Ectodermal cell (in vitro differentiated cells): ENCODE measurements around the gene SNUPN. TPM values are rescaled to one million over a fixed set of nuclear protein-coding genes. Genes with fewer than 3 reads are reported as not detected.

ENCODE experiments used
- H3K27ac ChIP-seq: 2 replicates; pipeline ENCODE4 v1.7.0; 2013; ENCODE audit warnings: mild to moderate bottlenecking, low read depth, low read length; ENCODE audit not compliant: insufficient read depth, poor library complexity, severe bottlenecking
- H3K27me3 ChIP-seq: 2 replicates; pipeline ENCODE4 v1.7.0; 2013; ENCODE audit warnings: mild to moderate bottlenecking, low read length; ENCODE audit not compliant: insufficient read depth, control insufficient read depth, poor library complexity, severe bottlenecking
- H3K36me3 ChIP-seq: one replicate; pipeline ENCODE4 v1.7.0; 2013; ENCODE audit warnings: low read length; ENCODE audit not compliant: control insufficient read depth, insufficient read depth
- H3K4me1 ChIP-seq: one replicate; pipeline ENCODE4 v1.7.0; 2013; ENCODE audit warnings: low read length; ENCODE audit not compliant: control insufficient read depth, insufficient read depth
- H3K4me3 ChIP-seq: 2 replicates; pipeline ENCODE4 v1.7.0; 2013; ENCODE audit warnings: low read depth, low read length, control low read depth; ENCODE audit not compliant: insufficient read depth
- H3K9me3 ChIP-seq: 2 replicates; pipeline ENCODE4 v1.7.0; 2013; ENCODE audit warnings: mild to moderate bottlenecking, low read length, moderate library complexity; ENCODE audit not compliant: control insufficient read depth
- WGBS, 2 experiments: methylation state at CpG; one replicate each; pipeline ENCODE4 v1.1.7; 2013; ENCODE audit warnings: missing lambda C conversion rate in 2 of 2; 5-methylcytosine and 5-hydroxymethylcytosine counted together
- polyA plus RNA-seq, 4 experiments: library from polyadenylated mRNA; stranded (reverse); fragments of 50-300 nt; gene quantifications; one replicate each; pipeline ENCODE4 v1.2.3, GENCODE V29; 2013

The SNUPN gene
- polyA plus RNA-seq (2013, experiment 1 of 4) = 22.0 TPM
- polyA plus RNA-seq (2013, experiment 2 of 4) = 20.8 TPM
- 18.3 TPM for polyA plus RNA-seq (2013, experiment 3 of 4)
- polyA plus RNA-seq (2013, experiment 4 of 4) = 19.8 TPM

DNA sequence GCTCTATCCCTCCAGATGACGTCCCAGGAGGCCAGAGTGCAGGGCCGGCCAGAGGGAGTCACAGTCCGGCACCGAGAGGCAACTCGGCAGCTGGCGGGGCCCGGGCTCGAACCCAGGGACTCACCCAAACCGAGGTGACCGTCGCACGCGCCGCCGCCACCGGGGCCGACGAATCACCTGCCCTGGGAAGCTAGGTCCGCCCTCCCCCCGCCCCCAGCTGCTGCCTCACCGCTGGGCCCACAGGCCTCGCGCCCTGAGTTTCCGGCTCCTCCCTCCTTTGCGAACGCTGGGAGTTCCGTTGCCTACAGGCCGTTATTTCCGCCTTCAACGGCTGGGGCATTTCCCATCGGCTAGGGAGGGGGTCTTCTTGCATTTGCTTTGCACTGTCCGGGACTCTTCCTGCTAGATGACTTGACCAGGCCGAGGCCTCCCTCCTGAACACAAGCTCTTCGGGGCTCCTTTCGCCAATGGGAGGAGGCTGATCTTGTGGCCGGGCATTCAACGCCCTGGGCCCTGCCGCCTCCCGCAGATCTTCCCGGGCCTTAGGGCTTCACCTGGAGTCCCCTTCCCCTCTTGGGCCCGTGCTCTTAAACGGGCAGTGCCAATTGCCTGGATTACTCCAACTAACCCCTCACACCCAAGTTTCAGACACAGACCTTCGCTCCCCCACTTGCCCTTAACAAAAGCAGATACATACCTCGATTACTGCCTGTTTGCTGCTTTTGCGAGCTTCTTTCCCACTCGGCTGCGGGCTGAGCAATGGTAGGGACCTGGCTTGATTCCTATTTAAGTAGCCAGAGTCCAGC is at the start of gene SNUPN:
Gene SNUPN, minus strand, starts transcription at position 184 of the 806 bp plus-strand sequence. CDS start 4,674 bp downstream, outside the sequence.
- Histone ChIP-seq H3K36me3 (no peaks in the 10 kb centered on the region), H3K4me1 (no peaks in the 10 kb centered on the region), H3K9me3 (no peaks in the 10 kb centered on the region), H3K4me3 (peak within 1 kb of the TSS; percentile 69), H3K27me3 (no peaks in the 10 kb centered on the region), H3K27ac (peak within 1 kb of the TSS; percentile 89)
- 3% methylated on average over 47 of the region's 47 CpGs for WGBS, 2 experiments

- no peaks in the 10 kb centered on the region for H3K36me3 ChIP-seq
- no peaks in the 10 kb centered on the region for H3K9me3 ChIP-seq
- no peak overlapping the region for H3K27ac ChIP-seq
- H3K27me3 ChIP-seq = no peaks in the 10 kb centered on the region
- peaks cover 33% of the 10 kb centered on the region for H3K4me1 ChIP-seq
- WGBS, 2 experiments = 80 to 84% methylated on average over 8 of the region's 8 CpGs
- H3K4me3 ChIP-seq = no peak overlapping the region
Observed at GRCh38 chr15:75674366-75674765, 48.8 kb upstream of the SNUPN start.

DNA sequence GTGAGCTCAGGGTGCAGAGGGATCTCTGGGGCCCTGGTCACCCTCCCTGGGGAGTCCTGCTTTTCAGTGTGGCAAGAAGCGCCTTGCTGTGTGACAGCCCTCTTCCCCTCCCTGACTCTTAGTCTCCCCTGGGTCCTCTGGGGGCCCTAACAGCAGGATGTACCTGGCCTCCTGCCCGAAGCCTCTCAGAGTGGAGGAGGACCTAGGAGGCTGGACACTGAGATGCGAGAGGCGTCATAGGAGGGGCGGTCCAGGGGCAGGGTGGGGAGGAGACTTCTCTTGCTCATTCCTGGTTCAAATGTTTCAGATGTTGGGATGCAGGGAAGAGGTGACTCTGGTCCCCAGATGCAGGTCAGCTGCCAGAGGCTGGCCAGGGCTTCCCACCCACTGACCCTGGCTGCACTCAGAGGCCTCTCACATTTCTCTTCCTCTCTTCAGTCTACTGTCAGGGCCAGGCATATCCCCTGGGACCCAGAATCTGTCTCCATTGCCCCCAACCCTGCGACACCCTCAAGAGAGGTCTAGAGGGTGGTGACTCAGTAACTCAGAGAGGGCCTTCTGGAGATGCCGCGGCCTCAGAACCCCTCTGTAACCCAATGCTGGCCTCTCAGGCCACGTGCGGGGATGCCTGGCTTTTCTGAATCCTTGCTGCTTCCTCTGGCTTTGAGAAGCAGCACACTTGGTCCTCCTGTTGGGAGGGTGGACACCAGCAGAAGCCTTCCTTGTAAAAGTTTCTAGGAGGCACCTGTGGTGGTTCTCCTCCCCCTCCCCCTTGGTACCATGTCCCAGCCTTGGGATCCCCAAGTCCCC is 48.1 kb upstream of the SNUPN start:
- Histone ChIP-seq H3K27ac (peak overlapping the region; percentile 16), H3K4me1 (peaks cover 33% of the 10 kb centered on the region), H3K36me3 (no peaks in the 10 kb centered on the region), H3K27me3 (no peaks in the 10 kb centered on the region), H3K9me3 (no peaks in the 10 kb centered on the region), H3K4me3 (no peak overlapping the region)
- 92 to 93% methylated on average over 10 of the region's 10 CpGs for WGBS, 2 experiments

GRCh38 chr15:75672646-75673425 is 47.3 kb upstream of the SNUPN start:
- Histone ChIP-seq H3K27ac (peak overlapping the region; percentile 55), H3K4me1 (peaks cover 32% of the 10 kb centered on the region), H3K4me3 (no peak overlapping the region), H3K27me3 (no peaks in the 10 kb centered on the region), H3K36me3 (no peaks in the 10 kb centered on the region), H3K9me3 (no peaks in the 10 kb centered on the region)
- WGBS, 2 experiments = 71% methylated on average over 14 of the region's 14 CpGs

- 81 to 87% methylated on average over 11 of the region's 11 CpGs for WGBS, 2 experiments
- H3K27me3 ChIP-seq = no peaks in the 10 kb centered on the region
- no peaks in the 10 kb centered on the region for H3K9me3 ChIP-seq
- no peaks in the 10 kb centered on the region for H3K36me3 ChIP-seq
- H3K4me3 ChIP-seq = no peak overlapping the region
- H3K4me1 ChIP-seq = peaks cover 23% of the 10 kb centered on the region
- no peak overlapping the region for H3K27ac ChIP-seq
Observed at GRCh38 chr15:75671730-75672602, 46.4 kb upstream of the SNUPN start.

DNA sequence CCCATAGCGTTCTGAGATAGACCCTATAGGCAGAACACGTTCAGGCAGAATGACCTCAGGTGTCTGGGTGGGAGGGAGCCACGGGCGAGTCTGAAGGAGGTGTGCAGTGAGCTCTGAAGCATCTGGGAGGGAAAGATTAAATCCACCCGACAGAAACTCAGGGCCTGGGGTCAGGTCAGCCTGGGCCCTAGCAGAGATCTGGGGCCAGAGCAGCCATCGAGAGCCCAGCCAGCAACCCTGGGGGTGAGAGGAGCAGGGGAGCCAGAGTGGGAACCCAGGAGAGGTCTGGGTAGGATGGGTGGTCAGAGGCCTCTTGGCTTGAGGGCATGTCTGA is 44.3 kb upstream of the SNUPN start:
- Histone ChIP-seq H3K27ac (no peak overlapping the region), H3K4me1 (peaks cover 21% of the 10 kb centered on the region)

DNA sequence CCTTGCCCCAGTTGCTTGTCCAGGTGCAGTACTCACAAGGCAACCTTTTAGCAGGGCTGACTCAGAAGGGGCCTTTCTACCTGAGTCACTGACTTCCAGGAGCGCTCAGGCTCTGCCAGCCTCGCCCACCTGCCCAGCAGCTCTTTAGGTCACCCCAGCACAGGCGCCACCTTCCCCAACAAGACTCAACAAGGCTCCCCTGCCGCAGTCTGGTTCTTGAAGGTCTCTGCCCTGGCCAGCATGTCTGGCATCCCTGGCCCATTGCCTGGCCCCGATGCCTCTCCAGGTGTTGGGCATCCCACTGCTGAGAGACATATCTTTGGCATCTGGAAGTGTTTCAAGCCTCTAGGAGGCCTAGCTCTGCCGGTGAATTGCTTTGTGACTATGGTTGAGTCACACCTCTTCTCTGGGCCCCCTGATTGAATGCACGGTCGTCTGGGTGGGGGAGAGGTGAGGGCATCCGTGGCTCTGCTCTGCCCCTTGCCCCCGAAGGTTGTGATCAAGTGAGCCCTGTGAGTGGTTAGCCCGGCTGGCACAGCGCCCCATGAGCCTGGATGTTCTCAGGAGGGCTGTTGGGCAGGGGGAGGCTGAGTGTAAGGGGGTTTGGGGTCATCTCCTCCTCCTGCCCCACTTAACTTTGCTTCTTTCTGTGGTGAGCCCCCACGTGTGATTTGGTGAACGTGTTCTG is 43.8 kb upstream of the SNUPN start:
- Histone ChIP-seq H3K4me1 (peaks cover 21% of the 10 kb centered on the region), H3K36me3 (no peaks in the 10 kb centered on the region), H3K27me3 (no peaks in the 10 kb centered on the region), H3K4me3 (no peak overlapping the region), H3K9me3 (no peaks in the 10 kb centered on the region), H3K27ac (no peak overlapping the region)
- 91 to 94% methylated on average over 14 of the region's 14 CpGs for WGBS, 2 experiments

More for the DNA sequence above, 44.3 kb upstream of the SNUPN start:
- Histone ChIP-seq H3K4me3 (no peak overlapping the region), H3K36me3 (no peaks in the 10 kb centered on the region), H3K27me3 (no peaks in the 10 kb centered on the region), H3K9me3 (no peaks in the 10 kb centered on the region)
- 77 to 80% methylated on average over 6 of the region's 6 CpGs for WGBS, 2 experiments

GRCh38 chr15:75666823-75667501 is 41.4 kb upstream of the SNUPN start:
- 86 to 90% methylated on average over 15 of the region's 15 CpGs for WGBS, 2 experiments
- Histone ChIP-seq H3K27ac (no peak overlapping the region), H3K4me3 (no peak overlapping the region), H3K27me3 (no peaks in the 10 kb centered on the region), H3K4me1 (peaks cover under 1% of the 10 kb centered on the region), H3K36me3 (no peaks in the 10 kb centered on the region), H3K9me3 (no peaks in the 10 kb centered on the region)
